GM12878 (cell line): Measurements from ENCODE around the gene FAM177B. TPM values are rescaled to one million over a fixed set of nuclear protein-coding genes. Genes with fewer than 3 reads are reported as not detected.
A peak's percentile ranks its signal among the peaks of the same experiment; 100 is the strongest.

ENCODE experiments used
- ATAC-seq: fragments of 200-7000 bp; cut with Tn5 transposase; 3 replicates; pipeline ENCODE4 v1.9.1; 2020; ENCODE audit warnings: mild to moderate bottlenecking, moderate library complexity
- BruUV-seq: library from RNA; stranded (reverse); fragments of 400-500 nt; replicated peaks from 2 replicates; lab custom pipeline; 2021; lab: Mats Ljungman, UMichigan
- CTCF ChIA-PET: fragments of 300-600 bp; sonication (Branson Sonifier 250); formaldehyde crosslinking; extraction: SDS; loops from one replicate; lab custom pipeline; 2021; ENCODE audit warnings: inconsistent platforms; lab: Yijun Ruan, JAX
- POLR2A ChIA-PET: fragments of 350-600 bp; formaldehyde crosslinking; extraction: SDS; loops from one replicate; lab custom pipeline; 2021; ENCODE audit warnings: inconsistent platforms; lab: Charles Lee
- RAD21 ChIA-PET: fragments of 300-600 bp; sonication (Branson Sonifier 250); formaldehyde crosslinking; loops from one replicate; lab custom pipeline; 2023; ENCODE audit warnings: antibody characterized with exemption; ENCODE audit not compliant: unreplicated experiment; lab: Charles Lee
- SMC1A ChIA-PET: fragments of 300-600 bp; sonication (Branson Sonifier 250); formaldehyde crosslinking; loops from one replicate; lab custom pipeline; 2023; ENCODE audit not compliant: unreplicated experiment, uncharacterized antibody; lab: Charles Lee
- DNase-seq: peaks from one replicate; pipeline ENCODE4 v3.0.0-alpha.2; 2011; ENCODE audit warnings: low read depth, low spot score
- FAIRE-seq: peaks from 3 replicates; lab custom pipeline; 2011; peaks lifted over from hg19 to GRCh38; lab: Jason Lieb, UNC
- H2AFZ ChIP-seq: 2 replicates; pipeline ENCODE4 v1.6.0; 2011; ENCODE audit warnings: low read depth, low read length, control low read depth; ENCODE audit not compliant: control insufficient read depth
- H3K27ac ChIP-seq: 2 replicates; pipeline ENCODE4 v1.5.1; 2011; ENCODE audit warnings: control low read depth; ENCODE audit not compliant: control insufficient read depth, insufficient read depth
- H3K27me3 ChIP-seq, 2 experiments: replicated peaks in 1 of 2; 2 replicates each; pipeline versions ENCODE4 v1.6.0 to v1.6.1; 2011; ENCODE audit warnings: low read length in 1 of 2; ENCODE audit not compliant: control insufficient read depth in 2 of 2, insufficient read depth in 2 of 2
- H3K36me3 ChIP-seq, 2 experiments: 2 replicates each; pipeline ENCODE4 v1.5.1; 2011; ENCODE audit warnings: low read length in 1 of 2; ENCODE audit not compliant: control insufficient read depth in 2 of 2, insufficient read depth in 2 of 2
- H3K4me1 ChIP-seq: 2 replicates; pipeline ENCODE4 v1.6.1; 2011; ENCODE audit warnings: mild to moderate bottlenecking, low read length, moderate library complexity, mixed read lengths; ENCODE audit not compliant: control insufficient read depth, insufficient read depth
- H3K4me2 ChIP-seq: 2 replicates; pipeline ENCODE4 v1.6.0; 2011; ENCODE audit warnings: control low read depth; ENCODE audit not compliant: control insufficient read depth, insufficient read depth
- H3K4me3 ChIP-seq: fragments of 200-600 bp; sonication (generic); 2 replicates; pipeline ENCODE4 v1.5.1; 2016
- H3K79me2 ChIP-seq: 2 replicates; pipeline ENCODE4 v1.6.0; 2011; ENCODE audit warnings: low read length; ENCODE audit not compliant: control insufficient read depth, insufficient read depth
- H3K9ac ChIP-seq: 2 replicates; pipeline ENCODE4 v1.8.0; 2011; ENCODE audit warnings: low read length, control low read depth, mixed read lengths; ENCODE audit not compliant: control insufficient read depth, insufficient read depth
- H3K9me3 ChIP-seq: replicated peaks from 3 replicates; pipeline ENCODE4 v1.5.1; 2011; ENCODE audit warnings: mild to moderate bottlenecking, low read length; ENCODE audit not compliant: control insufficient read depth, insufficient read depth
- H4K20me1 ChIP-seq: 2 replicates; pipeline ENCODE4 v1.6.0; 2011; ENCODE audit not compliant: control insufficient read depth, insufficient read depth
- ASH2L ChIP-seq: fragments of 300-600, 200-600 bp; sonication (generic); IDR thresholded peaks from 2 replicates; pipeline ENCODE4 v1.6.1; 2017; ENCODE audit warnings: low read depth, mild to moderate bottlenecking, borderline replicate concordance
- BMI1 ChIP-seq: fragments of 450-650 bp; IDR thresholded peaks from 2 replicates; pipeline ENCODE4 v1.6.1; 2016; ENCODE audit warnings: mild to moderate bottlenecking, moderate library complexity, borderline replicate concordance
- CREB1 ChIP-seq: IDR thresholded peaks from 2 replicates; pipeline ENCODE4 v1.6.1; 2012; ENCODE audit warnings: low read depth, mild to moderate bottlenecking, inconsistent platforms
- EGR1 ChIP-seq, 2 experiments: IDR thresholded peaks; 1 replicate in 1 of 2; 2 replicates in 1 of 2; pipeline ENCODE4 v1.6.1; 2011 to 2012; ENCODE audit warnings: low read depth in 2 of 2, low read length in 2 of 2, borderline replicate concordance in 1 of 2, mild to moderate bottlenecking in 1 of 2, moderate library complexity in 1 of 2
- EP300 ChIP-seq, 2 experiments: fragments of 150-350 bp in 1 of 2; IDR thresholded peaks; 2 replicates each; pipeline ENCODE4 v1.6.1; 2011 to 2012; ENCODE audit warnings: low read depth in 2 of 2, low read length in 2 of 2, borderline replicate concordance in 1 of 2, improper control_type of control experiment in 1 of 2, inconsistent platforms in 1 of 2; ENCODE audit not compliant: control insufficient read depth in 1 of 2
- FOS ChIP-seq: IDR thresholded peaks from 3 replicates; pipeline ENCODE4 v1.6.1; 2011; ENCODE audit warnings: borderline replicate concordance; ENCODE audit not compliant: insufficient read length; ENCODE audit errors: extremely low read depth
- FOXM1 ChIP-seq: IDR thresholded peaks from 2 replicates; pipeline ENCODE4 v1.6.1; 2012; ENCODE audit warnings: low read depth, mild to moderate bottlenecking, inconsistent platforms, low read length, moderate library complexity
- GABPA ChIP-seq: IDR thresholded peaks from 2 replicates; pipeline ENCODE4 v1.6.1; 2014; ENCODE audit warnings: antibody characterized with exemption, low read depth, mild to moderate bottlenecking, inconsistent platforms
- IKZF1 ChIP-seq: fragments of 450-650 bp; conservative IDR thresholded peaks from 2 replicates; pipeline ENCODE4 v1.6.1; 2017; ENCODE audit warnings: antibody characterized with exemption, mild to moderate bottlenecking
- MTA2 ChIP-seq: fragments of 450-650 bp; IDR thresholded peaks from 2 replicates; pipeline ENCODE4 v1.6.1; 2016; ENCODE audit warnings: low read depth, mild to moderate bottlenecking, moderate library complexity
- NFIC ChIP-seq: IDR thresholded peaks from 2 replicates; pipeline ENCODE4 v1.6.1; 2012; ENCODE audit warnings: low read depth, mild to moderate bottlenecking, inconsistent platforms, low read length, moderate library complexity
- NR2C2 ChIP-seq: IDR thresholded peaks from 2 replicates; pipeline ENCODE4 v1.6.1; 2011; ENCODE audit warnings: borderline replicate concordance, low read depth; ENCODE audit not compliant: control insufficient read depth, insufficient read length
- PAX5 ChIP-seq: IDR thresholded peaks from 2 replicates; pipeline ENCODE4 v1.6.1; 2011; ENCODE audit warnings: low read depth, low read length, borderline replicate concordance
- POU2F2 ChIP-seq: IDR thresholded peaks from 3 replicates; pipeline ENCODE4 v1.6.1; 2011; ENCODE audit warnings: low read depth, mild to moderate bottlenecking, low read length, borderline replicate concordance
- RUNX3 ChIP-seq: IDR thresholded peaks from 2 replicates; pipeline ENCODE4 v1.6.1; 2012; ENCODE audit warnings: low read length, inconsistent platforms
- SMC3 ChIP-seq: IDR thresholded peaks from 2 replicates; pipeline ENCODE4 v1.6.1; 2011; ENCODE audit warnings: low read length, improper control_type of control experiment, borderline replicate concordance
- SP1 ChIP-seq: IDR thresholded peaks from one replicate; pipeline ENCODE4 v1.6.1; 2011; ENCODE audit warnings: low read depth, low read length
- STAT3 ChIP-seq: IDR thresholded peaks from 2 replicates; pipeline ENCODE4 v1.6.1; 2011; ENCODE audit warnings: low read depth, low read length, improper control_type of control experiment
- USF1 ChIP-seq: IDR thresholded peaks from 2 replicates; pipeline ENCODE4 v1.6.1; 2011; ENCODE audit warnings: borderline replicate concordance, low read depth, mild to moderate bottlenecking, moderate library complexity, mixed read lengths, low read length; ENCODE audit not compliant: insufficient read depth; ENCODE audit errors: extremely low read length
- WGBS: methylation state at CpG from one replicate; pipeline ENCODE4 v1.1.6; 2016; ENCODE audit warnings: low lambda C conversion rate; ENCODE audit not compliant: insufficient replicate concordance, insufficient coverage; ENCODE audit errors: missing lambda C conversion rate; 5-methylcytosine and 5-hydroxymethylcytosine counted together
- in situ Hi-C: fragments of 300-500 bp; cut with MboI; formaldehyde crosslinking; loops from 9 replicates; pipeline ENCODE4 v1.14.3; 2018; ENCODE audit warnings: mixed read lengths
- intact Hi-C: fragments of 100-400 bp; cut with micrococcal nuclease; formaldehyde crosslinking; loops from one replicate; pipeline ENCODE4 v1.14.2; 2022; ENCODE audit not compliant: unreplicated experiment
- polyA plus RNA-seq, 11 experiments: library from polyadenylated mRNA; depleted of rRNA in 4 of 11; unstranded in 6 of 11; stranded (reverse) in 5 of 11; fragments of >200 nt; fragmentation: Nextera tagmentation in 4 of 11; fragmentation: Illumina TruSeq in 1 of 11; extraction: Ambion mirVana in 4 of 11; extraction: Trizol in 1 of 11; gene quantifications; 1 replicate in 1 of 11; 2 replicates in 10 of 11; pipeline versions ENCODE4 v1.2.1 to v1.2.3, GENCODE V29; 2011 to 2016; ENCODE audit warnings: inconsistent platforms in 2 of 11, missing spikeins in 2 of 11, low read depth in 1 of 11
- total RNA-seq, 4 experiments: library from RNA; depleted of rRNA in 3 of 4; stranded (reverse); fragments of >200 nt in 3 of 4; fragmentation: Illumina TruSeq in 1 of 4; extraction: Trizol in 1 of 4; gene quantifications; 2 replicates each; pipeline versions ENCODE4 v1.2.1 to v1.2.3, GENCODE V29; 2013 to 2021

The FAM177B gene
- total and polyA plus RNA-seq, 10 of the 15 experiments (the other 5 are each of a cell fraction or from before 2014, with no cell fraction given): 0.06 TPM; not detected in 9

GRCh38 chr1:222772996-222773379 lies 36.0 kb downstream of the FAM177B start (continued):
- TF ChIP-seq FOS: no peak
- TF ChIP-seq SMC3: no peak
- TF ChIP-seq RUNX3: peak; percentile 81
- TF ChIP-seq PAX5: peak; percentile 46; the same call in 1 of the 2 replicates
- peak; percentile 69 for TF ChIP-seq MTA2
- TF ChIP-seq IKZF1: peak; percentile 67; the same call in 1 of the 2 replicates
- no peak for TF ChIP-seq FOXM1
- no peak for TF ChIP-seq USF1
- 0 out of 4 replicates have a peak, but pooled peaks of 1 of the 2 experiments have one; percentile 15 for TF ChIP-seq EP300 (IDR thresholded peaks at IDR 0.05; ENCODE audit: borderline replicate concordance in 1 of 2, control insufficient read depth in 1 of 2, low read depth in 2 of 2, low read length in 2 of 2)
- 0 out of 3 replicates have a peak, but pooled peaks have one; percentile 18 for TF ChIP-seq POU2F2
- no peak for TF ChIP-seq SP1
- no peak for TF ChIP-seq ASH2L
- TF ChIP-seq NFIC: peak; percentile 70

GRCh38 chr1:222777463-222777862 lies 40.5 kb downstream of the FAM177B start:
- ATAC-seq: no peak
- WGBS: 100% methylated on average over 1 of the region's 1 CpG
- H3K9me3 ChIP-seq: no peaks in the 10 kb centered on the region
- ChIA-PET POLR2A (no interaction called here), RAD21 (no interaction called here), SMC1A (no interaction called here), CTCF (interaction anchor here (1.2 kb wide), 1 partner anchor 38 kb away, joined by 4 read pairs; no protein-coding TSS in a partner anchor)
- no peaks in the 10 kb centered on the region for H4K20me1 ChIP-seq
- in situ Hi-C loops: no loop called here
- no peak overlapping the region for H2AFZ ChIP-seq
- no peak overlapping the region for H3K9ac ChIP-seq
- H3K27me3 ChIP-seq: no peaks in the 10 kb centered on the region
- no peak overlapping the region for H3K4me2 ChIP-seq
- no peaks in the 10 kb centered on the region for H3K36me3 ChIP-seq
- no peak for FAIRE-seq
- no peak overlapping the region for H3K27ac ChIP-seq
- no peak for TF ChIP-seq NR2C2
- no peak for TF ChIP-seq STAT3
- no peak for TF ChIP-seq GABPA
- TF ChIP-seq CREB1: no peak
- TF ChIP-seq BMI1: no peak
- no peak for TF ChIP-seq EGR1 (IDR thresholded peaks at IDR 0.05; ENCODE audit: borderline replicate concordance in 1 of 2, low read depth in 2 of 2, low read length in 2 of 2)
- H3K4me3 ChIP-seq: no peak overlapping the region
- intact Hi-C loops: no loop called here
- DNase-seq: no peak
- BruUV-seq: no TSS peak
- H3K79me2 ChIP-seq: no peaks in the 10 kb centered on the region
- peaks cover 7% of the 10 kb centered on the region for H3K4me1 ChIP-seq
